ENCODE data around the gene TUBG2.
"Not testable (repeated sequence)": the region's sequence is repeated elsewhere in the genome, so short reads cannot be mapped to it uniquely, and the experiment has no call there.

TUBG2 gene

DNA sequence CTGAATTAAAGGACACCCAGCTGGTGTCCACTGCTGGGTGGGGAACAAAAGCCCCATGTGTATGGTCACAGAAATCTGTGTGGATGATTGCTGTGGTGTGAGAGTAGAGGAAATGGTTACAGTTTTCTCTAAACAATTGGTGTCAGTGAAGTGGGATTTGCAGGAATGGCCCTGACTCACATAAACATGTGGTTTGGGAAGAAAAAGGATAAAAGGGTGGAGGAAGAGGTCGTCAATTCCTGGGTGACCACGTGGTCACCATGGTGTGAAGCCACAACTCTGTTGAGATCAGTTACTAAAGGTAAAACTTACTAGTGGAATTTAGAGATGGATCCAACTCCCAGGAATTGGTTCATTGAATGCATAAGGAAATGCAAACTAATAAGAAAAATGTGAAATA, 3.6 kb upstream of the TUBG2 start:
- Histone ChIP-seq H3K36me3 (ENCODE audit: insufficient read depth, low read length) (no peaks in the 10 kb centered on the region), H3K27me3 (ENCODE audit: insufficient read depth, low read length, poor library complexity) (no peaks in the 10 kb centered on the region), H3K4me3 (ENCODE audit: low read depth in 1 of 2, low read length in 2 of 2) (no peak overlapping the region), H3K79me2 (ENCODE audit: insufficient read depth, low read length) (peaks cover 4% of the 10 kb centered on the region), H2AFZ (ENCODE audit: low read depth, low read length) (no peak overlapping the region), H4K20me1 (ENCODE audit: insufficient read depth, low read length) (no peaks in the 10 kb centered on the region), H3K9ac (ENCODE audit: low read depth, low read length) (no peak overlapping the region), H3K9me3 (ENCODE audit: insufficient read depth, low read length, severe bottlenecking) (no peaks in the 10 kb centered on the region), H3K27ac (ENCODE audit: low read length) (no peak overlapping the region), H3K4me1 (ENCODE audit: insufficient read depth, low read length) (peaks cover 17% of the 10 kb centered on the region), H3K4me2 (ENCODE audit: insufficient read depth, low read length) (no peak overlapping the region)
- ATAC-seq (ENCODE audit: insufficient read depth, low read depth) (no peak), DNase-seq (no peak)
- TF ChIP-seq, protein P1, sequence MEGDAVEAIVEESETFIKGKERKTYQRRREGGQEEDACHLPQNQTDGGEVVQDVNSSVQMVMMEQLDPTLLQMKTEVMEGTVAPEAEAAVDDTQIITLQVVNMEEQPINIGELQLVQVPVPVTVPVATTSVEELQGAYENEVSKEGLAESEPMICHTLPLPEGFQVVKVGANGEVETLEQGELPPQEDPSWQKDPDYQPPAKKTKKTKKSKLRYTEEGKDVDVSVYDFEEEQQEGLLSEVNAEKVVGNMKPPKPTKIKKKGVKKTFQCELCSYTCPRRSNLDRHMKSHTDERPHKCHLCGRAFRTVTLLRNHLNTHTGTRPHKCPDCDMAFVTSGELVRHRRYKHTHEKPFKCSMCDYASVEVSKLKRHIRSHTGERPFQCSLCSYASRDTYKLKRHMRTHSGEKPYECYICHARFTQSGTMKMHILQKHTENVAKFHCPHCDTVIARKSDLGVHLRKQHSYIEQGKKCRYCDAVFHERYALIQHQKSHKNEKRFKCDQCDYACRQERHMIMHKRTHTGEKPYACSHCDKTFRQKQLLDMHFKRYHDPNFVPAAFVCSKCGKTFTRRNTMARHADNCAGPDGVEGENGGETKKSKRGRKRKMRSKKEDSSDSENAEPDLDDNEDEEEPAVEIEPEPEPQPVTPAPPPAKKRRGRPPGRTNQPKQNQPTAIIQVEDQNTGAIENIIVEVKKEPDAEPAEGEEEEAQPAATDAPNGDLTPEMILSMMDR (IDR thresholded peaks at IDR 0.05; ENCODE audit: borderline replicate concordance, extremely low read depth, low read length, poor library complexity, severe bottlenecking), result no peak

DNA sequence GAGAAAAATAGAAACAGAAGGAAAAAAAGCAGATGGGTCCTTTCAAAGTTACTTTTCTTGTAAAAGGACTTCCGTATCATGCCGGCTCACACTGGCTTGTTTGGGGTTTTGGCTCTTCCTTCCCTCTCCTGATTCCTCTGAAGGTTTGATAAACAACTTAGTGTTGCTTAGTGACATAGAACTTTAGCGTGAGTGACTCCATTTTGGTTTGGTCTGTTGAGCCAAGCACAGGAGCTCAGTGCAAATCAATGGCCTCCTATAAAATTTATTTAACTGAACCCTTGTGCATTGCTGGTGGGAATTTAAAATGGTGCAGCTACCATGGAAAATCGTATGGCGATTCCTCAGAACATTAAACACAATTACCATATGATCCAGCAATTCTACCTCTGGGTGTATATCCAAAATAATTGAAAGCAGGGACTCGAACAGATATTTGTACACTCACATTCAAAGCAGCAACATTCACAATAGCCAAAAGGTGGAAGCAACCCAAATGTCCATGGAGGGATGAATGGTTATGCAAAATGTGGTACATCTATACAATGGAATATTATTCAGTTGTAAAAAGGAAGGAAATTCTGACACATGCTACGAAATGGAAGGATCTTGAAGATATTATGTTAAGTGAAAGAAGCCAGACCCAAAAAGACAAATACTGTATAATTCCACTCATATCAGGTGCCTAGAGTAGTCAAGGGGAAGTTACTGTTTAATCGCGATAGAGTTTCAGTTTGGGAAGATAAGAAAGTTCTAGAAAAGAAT, 1.1 kb upstream of the TUBG2 start:
- Histone ChIP-seq H3K27ac (ENCODE audit: low read length) (no peak overlapping the region), H4K20me1 (ENCODE audit: insufficient read depth, low read length) (no peaks in the 10 kb centered on the region), H3K4me2 (ENCODE audit: insufficient read depth, low read length) (peak overlapping the region; percentile 79; the same call in 1 of the 2 replicates), H3K79me2 (ENCODE audit: insufficient read depth, low read length) (peaks cover 4% of the 10 kb centered on the region), H3K27me3 (ENCODE audit: insufficient read depth, low read length, poor library complexity) (no peaks in the 10 kb centered on the region), H3K9me3 (ENCODE audit: insufficient read depth, low read length, severe bottlenecking) (no peaks in the 10 kb centered on the region), H3K4me1 (ENCODE audit: insufficient read depth, low read length) (peaks cover 21% of the 10 kb centered on the region), H2AFZ (ENCODE audit: low read depth, low read length) (peak overlapping the region; percentile 74; the same call in 1 of the 2 replicates), H3K36me3 (ENCODE audit: insufficient read depth, low read length) (peaks cover 10% of the 10 kb centered on the region; the same call in 1 of the 2 replicates), H3K9ac (ENCODE audit: low read depth, low read length) (no peak overlapping the region), H3K4me3 (ENCODE audit: low read depth in 1 of 2, low read length in 2 of 2) (no peak overlapping the region)
- DNase-seq, result no peak
- no peak for ATAC-seq (ENCODE audit: insufficient read depth, low read depth)
- no peak for TF ChIP-seq EZH2 (IDR thresholded peaks at IDR 0.05; ENCODE audit: borderline replicate concordance, low read depth, low read length, severe bottlenecking)
- TF ChIP-seq, protein P1 (IDR thresholded peaks at IDR 0.05; ENCODE audit: borderline replicate concordance, extremely low read depth, low read length, poor library complexity, severe bottlenecking), result no peak

DNA sequence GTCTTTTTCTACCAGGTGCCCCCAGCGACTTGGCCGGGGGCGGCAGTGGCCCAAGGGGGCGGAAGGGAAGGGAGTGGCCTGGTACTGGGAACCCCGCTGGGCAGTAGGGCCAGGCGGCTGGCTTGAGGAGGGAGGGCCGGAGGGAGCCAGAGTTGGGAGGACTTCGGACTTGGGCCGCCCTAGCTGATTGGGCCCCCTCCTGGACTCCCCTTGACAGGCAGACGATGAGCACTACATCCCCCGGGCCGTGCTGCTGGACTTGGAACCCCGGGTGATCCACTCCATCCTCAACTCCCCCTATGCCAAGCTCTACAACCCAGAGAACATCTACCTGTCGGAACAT, 819 bp downstream of the TUBG2 start:
- H2AFZ ChIP-seq (ENCODE audit: low read depth, low read length); H3K9me3 ChIP-seq (ENCODE audit: insufficient read depth, low read length, severe bottlenecking); H3K27ac ChIP-seq (ENCODE audit: low read length); ATAC-seq (ENCODE audit: insufficient read depth, low read depth); H3K27me3 ChIP-seq (ENCODE audit: insufficient read depth, low read length, poor library complexity); H3K79me2 ChIP-seq (ENCODE audit: insufficient read depth, low read length); DNase-seq; H4K20me1 ChIP-seq (ENCODE audit: insufficient read depth, low read length): not testable (repeated sequence)
- Histone ChIP-seq H3K4me1 (ENCODE audit: insufficient read depth, low read length) (peaks cover 21% of the 10 kb centered on the region), H3K4me3 (ENCODE audit: low read depth in 1 of 2, low read length in 2 of 2) (peak overlapping the region in 1 of 2 experiments; percentile 63; a peak in 3 of 4 replicates), H3K4me2 (ENCODE audit: insufficient read depth, low read length) (peak overlapping the region; percentile 79), H3K36me3 (ENCODE audit: insufficient read depth, low read length) (peaks cover 13% of the 10 kb centered on the region; the same call in 1 of the 2 replicates), H3K9ac (ENCODE audit: low read depth, low read length) (peak overlapping the region; percentile 68)

DNA sequence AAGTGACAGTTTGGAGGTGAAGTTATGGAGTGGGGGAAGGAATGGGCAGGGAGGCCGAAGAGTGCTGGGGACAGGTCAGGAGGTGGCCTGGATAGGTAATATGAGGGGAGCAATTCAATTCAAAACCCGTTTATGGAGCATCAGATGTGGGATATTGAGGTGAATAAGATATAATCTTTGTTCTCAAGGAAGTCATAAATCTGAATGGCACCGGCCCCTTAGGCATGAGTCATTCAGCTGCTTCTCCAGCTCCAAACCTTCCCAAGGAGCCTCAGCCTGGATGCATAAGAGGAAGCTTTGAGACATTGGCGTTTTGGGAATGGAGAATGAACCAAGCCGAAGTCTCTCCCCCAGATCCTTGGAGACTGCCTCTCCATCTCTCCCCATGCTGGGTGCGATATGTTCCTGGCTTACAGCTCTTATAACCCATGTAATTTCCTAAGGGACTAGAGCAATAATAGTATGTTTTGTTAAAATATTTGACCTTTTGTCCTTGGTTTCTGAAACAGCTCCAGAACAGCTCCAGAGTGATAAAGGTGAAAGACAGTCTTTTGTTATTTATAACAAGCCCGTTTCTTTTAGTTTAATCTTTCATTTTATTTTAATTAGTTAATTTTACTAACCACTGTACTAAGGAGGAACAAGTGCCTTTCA, 1.7 kb downstream of the TUBG2 start:
- H3K79me2 ChIP-seq (ENCODE audit: insufficient read depth, low read length), result peaks cover 4% of the 10 kb centered on the region
- no peaks in the 10 kb centered on the region for H3K9me3 ChIP-seq (ENCODE audit: insufficient read depth, low read length, severe bottlenecking)
- no peaks in the 10 kb centered on the region for H4K20me1 ChIP-seq (ENCODE audit: insufficient read depth, low read length)
- peak overlapping the region; percentile 34; the same call in 1 of the 2 replicates for H3K4me2 ChIP-seq (ENCODE audit: insufficient read depth, low read length)
- H3K27ac ChIP-seq (ENCODE audit: low read length), result no peak overlapping the region
- H2AFZ ChIP-seq (ENCODE audit: low read depth, low read length), result no peak overlapping the region
- H3K9ac ChIP-seq (ENCODE audit: low read depth, low read length), result no peak overlapping the region
- no peaks in the 10 kb centered on the region for H3K27me3 ChIP-seq (ENCODE audit: insufficient read depth, low read length, poor library complexity)
- no peak overlapping the region for H3K4me3 ChIP-seq (ENCODE audit: low read depth in 1 of 2, low read length in 2 of 2)
- ATAC-seq (ENCODE audit: insufficient read depth, low read depth) (no peak), DNase-seq (no peak)
- TF ChIP-seq, protein P1 (IDR thresholded peaks at IDR 0.05; ENCODE audit: borderline replicate concordance, extremely low read depth, low read length, poor library complexity, severe bottlenecking), result no peak
- TF ChIP-seq EZH2 (IDR thresholded peaks at IDR 0.05; ENCODE audit: borderline replicate concordance, low read depth, low read length, severe bottlenecking), result no peak
- H3K4me1 ChIP-seq (ENCODE audit: insufficient read depth, low read length), result peaks cover 21% of the 10 kb centered on the region
- peaks cover 19% of the 10 kb centered on the region for H3K36me3 ChIP-seq (ENCODE audit: insufficient read depth, low read length)

Data from DND-41 (cell line).